Adrenal gland (tissue), 12 donors: ENCODE data around the gene CES1. TPM values are rescaled to one million over a fixed set of nuclear protein-coding genes. Genes with fewer than 3 reads are reported as not detected.
"Not testable (repeated sequence)": the region's sequence is repeated elsewhere in the genome, so short reads cannot be mapped to it uniquely, and the experiment has no call there.

Source experiments
- DNase-seq, 7 donors: peaks; one replicate each; pipeline ENCODE4 v3.0.0-alpha.2; 2019 to 2020
- H3K27ac ChIP-seq, 5 donors: fragments of 200-600 bp; sonication (generic) in 4 of 5; 1 replicate in 3 of 5; 2 replicates in 2 of 5; pipeline versions ENCODE4 v1.5.1 to v1.8.0; 2016 to 2020; ENCODE audit warnings: mild to moderate bottlenecking in 1 of 5
- H3K27me3 ChIP-seq: fragments of 200-600 bp; 2 replicates; pipeline ENCODE4 v1.8.0; 2021
- H3K36me3 ChIP-seq, 2 donors: fragments of 200-600 bp; replicated peaks in 1 of 2; 1 replicate in 1 of 2; 2 replicates in 1 of 2; pipeline versions ENCODE4 v1.5.1 to v1.8.0; 2018 to 2022
- H3K4me1 ChIP-seq, 2 donors: fragments of 200-600 bp; replicated peaks in 1 of 2; 1 replicate in 1 of 2; 2 replicates in 1 of 2; pipeline versions ENCODE4 v1.5.1 to v1.8.0; 2018 to 2021
- H3K4me3 ChIP-seq, 4 donors: fragments of 200-600 bp; sonication (generic) in 3 of 4; one replicate each; pipeline ENCODE4 v1.5.1; 2016 to 2018
- H3K9me3 ChIP-seq, 3 donors: fragments of 200-600 bp; sonication (generic) in 1 of 3; replicated peaks in 1 of 3; 1 replicate in 2 of 3; 2 replicates in 1 of 3; pipeline versions ENCODE4 v1.5.1 to v1.8.0; 2016 to 2021
- POLR2A ChIP-seq, 2 donors: fragments of 450-650 bp; IDR thresholded peaks; one replicate each; pipeline ENCODE4 v1.6.1; 2017; ENCODE audit warnings: antibody characterized with exemption in 2 of 2, mild to moderate bottlenecking in 2 of 2, moderate library complexity in 1 of 2
- WGBS, 4 donors: extraction: QIAGEN DNeasy Blood & Tissue Kit in 2 of 4; methylation state at CpG; one replicate each; pipeline versions ENCODE4 v1.1.5 to v1.1.7; 2013 to 2017; 5-methylcytosine and 5-hydroxymethylcytosine counted together
- intact Hi-C, 2 donors: fragments of 100-400 bp; cut with DNase I; formaldehyde crosslinking; loops; one replicate each; pipeline versions ENCODE4 v1.14.1 to v1.15.0; 2022 to 2023
- polyA plus RNA-seq, 3 donors: library from polyadenylated mRNA; stranded (reverse); fragments of 200-250 nt in 2 of 3; fragments of 350-450 nt in 1 of 3; fragmentation: Illumina TruSeq in 1 of 3; extraction: RNeasy Lipid Tissue Mini Kit (QIAGEN cat#74804) in 1 of 3; gene quantifications; one replicate each; pipeline ENCODE4 v1.2.3, GENCODE V29; 2013 to 2014
- total RNA-seq, 9 donors: library from RNA; depleted of rRNA in 4 of 9; stranded (reverse); fragments of >200 nt in 4 of 9; fragments of 120-200 nt in 1 of 9; fragmentation: NEBNext Ultra II Directional in 1 of 9; extraction: Animal tissue kit (Norgen Biotek cat#: 25700) in 1 of 9; gene quantifications; one replicate each; pipeline versions ENCODE4 v1.1.0 to v1.2.4, GENCODE V29; 2013 to 2023
- TF ChIP-seq, protein P1 (sequence below), 6 experiments: fragments of 450-650 bp in 4 of 6; fragments of 200-600 bp in 2 of 6; sonication (generic) in 1 of 6; IDR thresholded peaks; 1 replicate in 5 of 6; 2 replicates in 1 of 6; pipeline versions ENCODE4 v1.5.1 to v1.8.0; 2016 to 2021; ENCODE audit warnings: antibody characterized with exemption in 6 of 6, mild to moderate bottlenecking in 2 of 6, moderate library complexity in 1 of 6
- donor health status: healthy with polysubstance abuse.
- donor health status: Bipolar disorder and iron deficiency.
- donor health status: DM: yes; HTN: yes; CAD: no.
- donor health status: DM: no; HTN: no; CAD: no.
- donor health status: DM: no; HTN: no; CAD: no.
- donor health status: DM: yes; HTN: yes; CAD: no.

CES1 gene
- total and polyA plus RNA-seq, 12 donors: 0.11 to 103 (median 18.9) TPM

GRCh38 chr16:55836158-55836611, 3.3 kb upstream of the CES1 start:
- Histone ChIP-seq H3K4me1 (peaks cover 7 to 10% of the 10 kb centered on the region in 2 donors), H3K27ac (peak overlapping the region in 2 of 5 donors; percentile 19 to 63), H3K9me3 (no peaks in the 10 kb centered on the region), H3K4me3 (no peak overlapping the region), H3K27me3 (no peaks in the 10 kb centered on the region), H3K36me3 (no peaks in the 10 kb centered on the region)
- 64 to 86% (median 80%) methylated on average over 4 of the region's 4 CpGs for WGBS, 4 donors
- DNase-seq: peak in 6 of 7 donors; percentile 15 to 59 (median 40)
- intact Hi-C loops: loop anchor here in 1 of 2 donors (5.0 kb wide), 1 partner anchor 374 kb away; no protein-coding TSS in a partner anchor
- no peak for TF ChIP-seq POLR2A (IDR thresholded peaks at IDR 0.05)
- TF ChIP-seq, protein P1, sequence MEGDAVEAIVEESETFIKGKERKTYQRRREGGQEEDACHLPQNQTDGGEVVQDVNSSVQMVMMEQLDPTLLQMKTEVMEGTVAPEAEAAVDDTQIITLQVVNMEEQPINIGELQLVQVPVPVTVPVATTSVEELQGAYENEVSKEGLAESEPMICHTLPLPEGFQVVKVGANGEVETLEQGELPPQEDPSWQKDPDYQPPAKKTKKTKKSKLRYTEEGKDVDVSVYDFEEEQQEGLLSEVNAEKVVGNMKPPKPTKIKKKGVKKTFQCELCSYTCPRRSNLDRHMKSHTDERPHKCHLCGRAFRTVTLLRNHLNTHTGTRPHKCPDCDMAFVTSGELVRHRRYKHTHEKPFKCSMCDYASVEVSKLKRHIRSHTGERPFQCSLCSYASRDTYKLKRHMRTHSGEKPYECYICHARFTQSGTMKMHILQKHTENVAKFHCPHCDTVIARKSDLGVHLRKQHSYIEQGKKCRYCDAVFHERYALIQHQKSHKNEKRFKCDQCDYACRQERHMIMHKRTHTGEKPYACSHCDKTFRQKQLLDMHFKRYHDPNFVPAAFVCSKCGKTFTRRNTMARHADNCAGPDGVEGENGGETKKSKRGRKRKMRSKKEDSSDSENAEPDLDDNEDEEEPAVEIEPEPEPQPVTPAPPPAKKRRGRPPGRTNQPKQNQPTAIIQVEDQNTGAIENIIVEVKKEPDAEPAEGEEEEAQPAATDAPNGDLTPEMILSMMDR (IDR thresholded peaks at IDR 0.05): no peak

DNA sequence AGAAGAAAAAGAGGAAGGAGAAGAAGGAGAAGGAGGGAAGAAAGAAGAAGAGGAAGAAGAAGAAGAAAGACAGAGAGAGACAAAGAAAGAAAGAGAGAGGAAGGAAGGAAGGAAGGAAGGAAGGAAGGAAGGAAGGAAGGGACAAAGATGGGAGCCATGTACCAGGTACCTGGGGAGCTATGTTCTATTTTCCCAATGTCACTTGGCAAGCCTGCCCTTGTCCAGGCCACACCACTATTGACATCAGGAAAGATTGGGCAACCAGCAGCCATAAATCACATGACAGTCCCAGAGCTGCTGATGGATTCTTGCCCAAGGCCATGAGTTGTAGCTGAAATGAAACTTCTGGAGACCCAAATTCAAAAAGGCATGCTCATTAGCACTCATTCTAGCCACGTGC, 2.7 kb upstream of the CES1 start:
- intact Hi-C loops: loop anchor here in 1 of 2 donors (5.0 kb wide), 1 partner anchor 373 kb away; no protein-coding TSS in a partner anchor
- H3K27ac ChIP-seq: peak overlapping the region in 2 of 5 donors; percentile 19 to 63
- WGBS, 4 donors: 0 to 40% (median 11%) methylated on average over 1 of the region's 1 CpG
- H3K36me3 ChIP-seq: no peaks in the 10 kb centered on the region
- H3K9me3 ChIP-seq: no peaks in the 10 kb centered on the region
- no peaks in the 10 kb centered on the region for H3K27me3 ChIP-seq
- H3K4me3 ChIP-seq: no peak overlapping the region
- TF ChIP-seq, protein P1 (IDR thresholded peaks at IDR 0.05): no peak
- TF ChIP-seq POLR2A (IDR thresholded peaks at IDR 0.05): no peak
- peak; percentile 71 to 92 (median 83) for DNase-seq
- H3K4me1 ChIP-seq: peaks cover 7 to 10% of the 10 kb centered on the region in 2 donors

DNA sequence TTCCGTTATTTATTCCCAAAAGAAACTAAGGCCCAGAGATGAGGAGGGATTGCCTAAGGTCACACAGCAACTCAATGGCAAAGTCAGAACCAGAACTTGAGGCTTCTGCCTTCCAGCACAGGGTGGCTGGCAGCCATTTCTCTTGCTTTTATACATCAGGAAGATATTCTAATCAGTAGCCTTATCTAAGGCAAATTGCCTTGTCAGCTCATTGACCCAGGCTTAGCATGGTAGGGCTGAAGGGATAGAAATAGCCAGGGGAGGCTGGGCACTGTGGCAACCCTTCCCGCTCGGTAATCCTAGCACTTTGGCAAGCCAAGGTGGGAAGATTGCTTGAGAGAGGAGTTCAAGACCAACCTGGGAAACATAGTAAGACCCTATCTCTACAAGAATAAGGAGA, 2.3 kb upstream of the CES1 start:
- WGBS, 4 donors: 75 to 83% (median 78%) methylated on average over 3 of the region's 3 CpGs
- not testable (repeated sequence) for H3K4me1 ChIP-seq, H3K36me3 ChIP-seq, H3K9me3 ChIP-seq, H3K27ac ChIP-seq, H3K27me3 ChIP-seq, H3K4me3 ChIP-seq
- peak in 1 of 7 donors; percentile 7 for DNase-seq
- intact Hi-C loops: loop anchor here in 1 of 2 donors (5.0 kb wide), 1 partner anchor 373 kb away; no protein-coding TSS in a partner anchor

- Histone ChIP-seq H3K36me3 (no peaks in the 10 kb centered on the region), H3K27ac (no peak overlapping the region), H3K27me3 (no peaks in the 10 kb centered on the region), H3K9me3 (no peaks in the 10 kb centered on the region), H3K4me3 (no peak overlapping the region), H3K4me1 (peaks cover 7 to 10% of the 10 kb centered on the region in 2 donors)
- TF ChIP-seq, protein P1 (IDR thresholded peaks at IDR 0.05): no peak
- no peak for TF ChIP-seq POLR2A (IDR thresholded peaks at IDR 0.05)
- intact Hi-C loops: no loop called here
- WGBS, 4 donors: 71 to 77% (median 75%) methylated on average over 7 of the region's 7 CpGs
- DNase-seq: no peak
These were observed 1.2 kb upstream of the CES1 start for GRCh38 chr16:55834049-55834448.

GRCh38 chr16:55832425-55832772, 497 bp downstream of the CES1 start:
- intact Hi-C loops: no loop called here
- Histone ChIP-seq H3K4me1 (peaks cover 7 to 10% of the 10 kb centered on the region in 2 donors), H3K27me3 (no peaks in the 10 kb centered on the region), H3K9me3 (no peaks in the 10 kb centered on the region), H3K36me3 (no peaks in the 10 kb centered on the region), H3K27ac (no peak overlapping the region), H3K4me3 (no peak overlapping the region)
- DNase-seq: no peak
- TF ChIP-seq POLR2A (IDR thresholded peaks at IDR 0.05): no peak
- TF ChIP-seq, protein P1 (IDR thresholded peaks at IDR 0.05): no peak
- 83 to 94% (median 86%) methylated on average over 12 to 17 of the region's 17 CpGs for WGBS, 4 donors
